Activated effector memory CD4-positive, alpha-beta T cell treated with Interleukin-2 at 50 U/mL for 16 hours (primary cell): Measurements from ENCODE around the gene DHFR.
"Not testable (repeated sequence)": the region's sequence is repeated elsewhere in the genome, so short reads cannot be mapped to it uniquely, and the experiment has no call there.

Experiments
- DNase-seq: peaks from one replicate; pipeline ENCODE4 v3.0.0-alpha.2; 2020

DHFR gene

GRCh38 chr5:80592105-80592504, 62.7 kb downstream of the DHFR start:
- DNase-seq = no peak

- no peak for DNase-seq
These were observed 63.4 kb downstream of the DHFR start for GRCh38 chr5:80591352-80591751.

GRCh38 chr5:80590766-80591165, 64.0 kb downstream of the DHFR start:
- DNase-seq = no peak

- DNase-seq = no peak
These were observed 65.8 kb downstream of the DHFR start for GRCh38 chr5:80588858-80589540.

- DNase-seq = no peak
These were observed 70.0 kb downstream of the DHFR start for GRCh38 chr5:80584770-80585169.

GRCh38 chr5:80580291-80580690, 74.5 kb downstream of the DHFR start:
- not testable (repeated sequence) for DNase-seq

GRCh38 chr5:80579050-80579449, 75.7 kb downstream of the DHFR start:
- no peak for DNase-seq

- no peak for DNase-seq
These were observed 77.1 kb downstream of the DHFR start for GRCh38 chr5:80577707-80578106.

GRCh38 chr5:80576383-80576782, 78.4 kb downstream of the DHFR start:
- DNase-seq = no peak
